OCI-LY7 (cell line): ENCODE measurements around the gene NID2. TPM values are rescaled to one million over a fixed set of nuclear protein-coding genes. Genes with fewer than 3 reads are reported as not detected.

ENCODE experiments used
- BruUV-seq: library from RNA; stranded (reverse); fragments of 400-500 nt; replicated peaks from 2 replicates; lab custom pipeline; 2021; lab: Mats Ljungman, UMichigan
- CTCF ChIA-PET: fragments of 300-600 bp; sonication (Branson Sonifier 250); formaldehyde crosslinking; loops from one replicate; lab custom pipeline; 2022; ENCODE audit warnings: antibody characterized with exemption; ENCODE audit not compliant: unreplicated experiment; lab: Charles Lee
- POLR2A ChIA-PET: fragments of 300-600 bp; sonication (Branson Sonifier 250); formaldehyde crosslinking; loops from one replicate; lab custom pipeline; 2022; ENCODE audit warnings: antibody characterized with exemption; lab: Charles Lee
- DNase-seq: peaks from one replicate; pipeline ENCODE4 v3.0.0-alpha.2; 2015; ENCODE audit warnings: low spot score
- H2AFZ ChIP-seq: fragments of 200-600 bp; sonication (generic), shearing (Covaris generic); 2 replicates; pipeline ENCODE4 v1.6.1; 2014; ENCODE audit warnings: mild to moderate bottlenecking, antibody characterized with exemption, low read length, moderate library complexity
- H3K27ac ChIP-seq: fragments of 200-600 bp; sonication (generic); 2 replicates; pipeline ENCODE4 v1.5.1; 2014; ENCODE audit warnings: mixed run types, low read depth, mild to moderate bottlenecking, moderate library complexity, low read length, inconsistent platforms; ENCODE audit not compliant: poor library complexity, severe bottlenecking
- H3K36me3 ChIP-seq: fragments of 200-600 bp; sonication (generic); 2 replicates; pipeline ENCODE4 v1.6.1; 2014; ENCODE audit warnings: mild to moderate bottlenecking, antibody characterized with exemption, low read length, moderate library complexity, mixed read lengths; ENCODE audit not compliant: insufficient read depth
- H3K4me1 ChIP-seq: fragments of 200-600 bp; sonication (generic); 2 replicates; pipeline ENCODE4 v1.5.1; 2014; ENCODE audit warnings: mild to moderate bottlenecking, low read length; ENCODE audit not compliant: insufficient read depth, poor library complexity, severe bottlenecking
- H3K4me2 ChIP-seq: fragments of 200-600 bp; sonication (generic); 2 replicates; pipeline ENCODE4 v1.6.1; 2014; ENCODE audit warnings: mild to moderate bottlenecking, low read length
- H3K4me3 ChIP-seq: fragments of 200-600 bp; sonication (generic); 2 replicates; pipeline ENCODE4 v1.5.1; 2014; ENCODE audit warnings: mild to moderate bottlenecking, low read depth, low read length; ENCODE audit not compliant: poor library complexity, severe bottlenecking
- H3K79me2 ChIP-seq: fragments of 200-600 bp; sonication (generic); 2 replicates; pipeline ENCODE4 v1.6.1; 2016; ENCODE audit warnings: low read depth, mild to moderate bottlenecking, low read length, moderate library complexity, mixed read lengths; ENCODE audit not compliant: insufficient read depth
- H3K9me2 ChIP-seq: fragments of 200-600 bp; sonication (generic); 2 replicates; pipeline ENCODE4 v1.6.1; 2016; ENCODE audit warnings: mild to moderate bottlenecking, low read length, mixed read lengths; ENCODE audit not compliant: insufficient read depth
- H3K9me3 ChIP-seq: fragments of 200-600 bp; sonication (generic); 2 replicates; pipeline ENCODE4 v1.6.1; 2014; ENCODE audit warnings: mild to moderate bottlenecking, mixed run types, low read length, mixed read lengths
- H4K20me1 ChIP-seq: fragments of 200-600 bp; sonication (generic); 2 replicates; pipeline ENCODE4 v1.6.1; 2014; ENCODE audit warnings: mild to moderate bottlenecking, antibody characterized with exemption, low read length, moderate library complexity, mixed read lengths; ENCODE audit not compliant: insufficient read depth
- EZH2phosphoT487 ChIP-seq: fragments of 200-600 bp; sonication (generic); IDR thresholded peaks from 2 replicates; pipeline ENCODE4 v1.6.1; 2018; ENCODE audit warnings: low read depth, borderline replicate concordance, mild to moderate bottlenecking, mixed run types, antibody characterized with exemption, low read length, moderate library complexity, mixed read lengths
- intact Hi-C: fragments of 100-400 bp; cut with micrococcal nuclease; formaldehyde crosslinking; loops from one replicate; pipeline ENCODE4 v1.10.0; 2022; ENCODE audit not compliant: unreplicated experiment
- total RNA-seq, 2 experiments: library from RNA; depleted of rRNA in 1 of 2; stranded (reverse); fragments of >200 nt in 1 of 2; shearing (Covaris generic) in 1 of 2; gene quantifications; 2 replicates each; pipeline ENCODE4 v1.2.3, GENCODE V29; 2014 to 2022
- TF ChIP-seq, protein P1 (sequence below): fragments of 200-600 bp; sonication (generic); conservative IDR thresholded peaks from 2 replicates; pipeline ENCODE4 v1.5.1; 2014; ENCODE audit warnings: mild to moderate bottlenecking, antibody characterized with exemption, low read length, moderate library complexity, mixed read lengths

NID2 gene
- total RNA-seq, 2 experiments from 2014 or later = not detected

DNA sequence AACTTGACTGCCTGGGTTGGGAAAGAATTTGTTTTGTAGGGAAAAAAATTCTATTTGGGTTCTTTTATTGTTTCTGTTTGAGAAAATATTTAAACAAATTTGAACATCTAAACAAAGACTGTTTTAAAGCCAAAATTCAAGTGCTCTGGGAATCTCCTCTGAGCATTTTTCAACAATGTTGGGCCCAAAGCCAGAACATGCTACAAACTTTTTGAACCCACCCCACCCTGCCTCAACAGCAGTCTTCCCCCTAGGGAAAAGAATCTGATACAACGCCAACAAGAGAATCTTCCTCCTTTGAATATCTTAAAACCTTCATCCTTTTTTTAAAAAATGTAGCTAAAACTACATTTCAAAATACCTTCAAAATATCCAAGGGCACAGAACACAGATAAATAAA, 20.4 kb upstream of the NID2 start:
- Histone ChIP-seq H4K20me1 (no peaks in the 10 kb centered on the region), H3K79me2 (no peaks in the 10 kb centered on the region), H3K9me3 (no peaks in the 10 kb centered on the region), H3K4me2 (no peak overlapping the region), H3K9me2 (no peaks in the 10 kb centered on the region), H3K27ac (no peak overlapping the region), H2AFZ (no peak overlapping the region), H3K4me1 (no peaks in the 10 kb centered on the region), H3K36me3 (no peaks in the 10 kb centered on the region), H3K4me3 (no peak overlapping the region)
- no peak for TF ChIP-seq EZH2phosphoT487
- TF ChIP-seq, protein P1, sequence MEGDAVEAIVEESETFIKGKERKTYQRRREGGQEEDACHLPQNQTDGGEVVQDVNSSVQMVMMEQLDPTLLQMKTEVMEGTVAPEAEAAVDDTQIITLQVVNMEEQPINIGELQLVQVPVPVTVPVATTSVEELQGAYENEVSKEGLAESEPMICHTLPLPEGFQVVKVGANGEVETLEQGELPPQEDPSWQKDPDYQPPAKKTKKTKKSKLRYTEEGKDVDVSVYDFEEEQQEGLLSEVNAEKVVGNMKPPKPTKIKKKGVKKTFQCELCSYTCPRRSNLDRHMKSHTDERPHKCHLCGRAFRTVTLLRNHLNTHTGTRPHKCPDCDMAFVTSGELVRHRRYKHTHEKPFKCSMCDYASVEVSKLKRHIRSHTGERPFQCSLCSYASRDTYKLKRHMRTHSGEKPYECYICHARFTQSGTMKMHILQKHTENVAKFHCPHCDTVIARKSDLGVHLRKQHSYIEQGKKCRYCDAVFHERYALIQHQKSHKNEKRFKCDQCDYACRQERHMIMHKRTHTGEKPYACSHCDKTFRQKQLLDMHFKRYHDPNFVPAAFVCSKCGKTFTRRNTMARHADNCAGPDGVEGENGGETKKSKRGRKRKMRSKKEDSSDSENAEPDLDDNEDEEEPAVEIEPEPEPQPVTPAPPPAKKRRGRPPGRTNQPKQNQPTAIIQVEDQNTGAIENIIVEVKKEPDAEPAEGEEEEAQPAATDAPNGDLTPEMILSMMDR = no peak
- ChIA-PET CTCF (no interaction called here), POLR2A (interaction anchor here (0.6 to 1.4 kb wide), 3 partner anchors 14 to 31 kb away, joined by 3 to 4 read pairs (median 3); no protein-coding TSS in a partner anchor)
- no TSS peak for BruUV-seq
- intact Hi-C loops = no loop called here
- DNase-seq = no peak

GRCh38 chr14:52086711-52087110, 17.9 kb upstream of the NID2 start:
- Histone ChIP-seq H4K20me1 (no peaks in the 10 kb centered on the region), H3K9me2 (no peaks in the 10 kb centered on the region), H3K4me3 (no peak overlapping the region), H3K27ac (no peak overlapping the region), H2AFZ (no peak overlapping the region), H3K9me3 (no peaks in the 10 kb centered on the region), H3K36me3 (no peaks in the 10 kb centered on the region), H3K4me2 (no peak overlapping the region), H3K4me1 (no peaks in the 10 kb centered on the region), H3K79me2 (no peaks in the 10 kb centered on the region)
- POLR2A ChIA-PET = interaction anchor here (0.7 to 0.9 kb wide), 2 partner anchors 16 to 33 kb away, joined by 3 to 7 read pairs; no protein-coding TSS in a partner anchor
- DNase-seq = no peak
- TF ChIP-seq, protein P1 = no peak
- TF ChIP-seq EZH2phosphoT487 = no peak
- intact Hi-C loops = no loop called here
- BruUV-seq = no TSS peak
- CTCF ChIA-PET = no interaction called here

DNA sequence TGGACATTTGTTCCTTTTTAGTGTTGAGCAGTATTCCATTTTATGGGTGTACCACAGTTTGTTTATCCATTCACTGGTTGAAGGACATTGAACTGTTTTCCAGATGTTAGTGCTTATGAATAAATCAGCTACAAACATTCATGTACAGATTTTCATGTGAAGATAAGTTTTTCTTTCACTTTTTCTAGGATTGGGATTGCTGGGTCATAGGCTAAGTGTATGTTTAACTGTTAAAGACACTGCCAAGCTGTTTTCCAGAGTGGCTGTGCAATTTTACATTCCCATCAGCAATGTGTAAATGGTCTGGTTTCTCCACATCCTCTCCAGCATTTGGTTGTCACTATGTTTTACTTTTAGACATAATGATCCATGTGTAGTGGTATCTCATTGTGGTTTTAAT, 14.0 kb upstream of the NID2 start:
- H3K4me3 ChIP-seq = no peak overlapping the region
- no peaks in the 10 kb centered on the region for H4K20me1 ChIP-seq
- TF ChIP-seq, protein P1 = no peak
- no peak for TF ChIP-seq EZH2phosphoT487
- no peaks in the 10 kb centered on the region for H3K9me2 ChIP-seq
- ChIA-PET CTCF (no interaction called here), POLR2A (interaction anchor here (1.5 kb wide), 1 partner anchor 8 kb away, joined by 6 read pairs; no protein-coding TSS in a partner anchor)
- H3K4me2 ChIP-seq = no peak overlapping the region
- no peak overlapping the region for H3K27ac ChIP-seq
- DNase-seq = no peak
- intact Hi-C loops = no loop called here
- no peaks in the 10 kb centered on the region for H3K4me1 ChIP-seq
- H2AFZ ChIP-seq = no peak overlapping the region
- no peaks in the 10 kb centered on the region for H3K9me3 ChIP-seq
- no peaks in the 10 kb centered on the region for H3K36me3 ChIP-seq
- H3K79me2 ChIP-seq = no peaks in the 10 kb centered on the region
- BruUV-seq = no TSS peak
